LNCaP clone FGC (cell line): ENCODE results near the gene PPP3CB.
"Not testable (repeated sequence)": the region's sequence is repeated elsewhere in the genome, so short reads cannot be mapped to it uniquely, and the experiment has no call there.

Source experiments
- DNase-seq: peaks from one replicate; pipeline ENCODE4 v3.0.0-alpha.2; 2011; ENCODE audit warnings: low read depth
- H3K4me3 ChIP-seq: 2 replicates; pipeline ENCODE4 v1.5.1; 2011; ENCODE audit warnings: mild to moderate bottlenecking, low read depth, low read length, control low read depth
- TF ChIP-seq, protein P1 (sequence below): IDR thresholded peaks from 2 replicates; pipeline ENCODE4 v1.5.1; 2012; ENCODE audit warnings: mild to moderate bottlenecking; ENCODE audit not compliant: control insufficient read depth, insufficient read depth; ENCODE audit errors: extremely low read depth

The PPP3CB gene

DNA sequence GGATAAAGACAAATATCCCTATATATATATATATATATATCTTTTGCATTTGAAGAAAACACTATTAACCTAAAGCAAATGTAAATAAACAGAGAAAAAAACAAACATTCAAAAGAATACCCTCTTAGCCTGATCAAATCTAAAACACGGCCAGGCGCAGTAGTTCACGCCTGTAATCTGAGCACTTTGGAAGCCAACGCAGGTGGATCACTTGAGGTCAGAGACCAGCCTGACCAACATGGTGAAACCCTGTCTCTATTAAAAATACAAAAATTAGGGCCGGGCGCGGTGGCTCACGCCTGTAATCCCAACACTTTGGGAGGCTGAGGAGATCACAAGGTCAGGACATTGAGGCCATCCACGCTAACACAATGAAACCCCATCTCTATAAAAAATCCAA, 91.1 kb downstream of the PPP3CB start:
- DNase-seq = no peak
- TF ChIP-seq, protein P1, sequence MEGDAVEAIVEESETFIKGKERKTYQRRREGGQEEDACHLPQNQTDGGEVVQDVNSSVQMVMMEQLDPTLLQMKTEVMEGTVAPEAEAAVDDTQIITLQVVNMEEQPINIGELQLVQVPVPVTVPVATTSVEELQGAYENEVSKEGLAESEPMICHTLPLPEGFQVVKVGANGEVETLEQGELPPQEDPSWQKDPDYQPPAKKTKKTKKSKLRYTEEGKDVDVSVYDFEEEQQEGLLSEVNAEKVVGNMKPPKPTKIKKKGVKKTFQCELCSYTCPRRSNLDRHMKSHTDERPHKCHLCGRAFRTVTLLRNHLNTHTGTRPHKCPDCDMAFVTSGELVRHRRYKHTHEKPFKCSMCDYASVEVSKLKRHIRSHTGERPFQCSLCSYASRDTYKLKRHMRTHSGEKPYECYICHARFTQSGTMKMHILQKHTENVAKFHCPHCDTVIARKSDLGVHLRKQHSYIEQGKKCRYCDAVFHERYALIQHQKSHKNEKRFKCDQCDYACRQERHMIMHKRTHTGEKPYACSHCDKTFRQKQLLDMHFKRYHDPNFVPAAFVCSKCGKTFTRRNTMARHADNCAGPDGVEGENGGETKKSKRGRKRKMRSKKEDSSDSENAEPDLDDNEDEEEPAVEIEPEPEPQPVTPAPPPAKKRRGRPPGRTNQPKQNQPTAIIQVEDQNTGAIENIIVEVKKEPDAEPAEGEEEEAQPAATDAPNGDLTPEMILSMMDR = no peak
- H3K4me3 ChIP-seq = no peak overlapping the region

DNA sequence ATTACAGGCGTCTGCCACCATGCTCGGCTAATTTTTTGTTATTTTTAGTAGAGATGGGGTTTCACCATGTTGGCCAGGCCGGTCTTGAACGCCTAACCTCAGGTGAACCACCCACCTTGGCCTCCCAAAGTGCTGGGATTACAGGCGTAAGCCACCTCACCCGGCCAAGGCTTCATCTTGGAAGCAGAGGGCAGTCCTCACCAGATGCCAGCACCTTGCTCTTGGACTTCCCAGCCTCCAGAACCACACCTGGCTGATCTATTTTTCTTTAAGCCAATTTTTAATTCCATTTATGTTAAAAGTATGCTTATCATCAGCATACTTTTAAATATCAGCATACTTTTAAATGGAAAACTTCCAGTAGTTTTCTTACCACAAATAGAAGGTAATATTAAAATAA, 94.2 kb downstream of the PPP3CB start:
- no peak for DNase-seq
- no peak overlapping the region for H3K4me3 ChIP-seq
- TF ChIP-seq, protein P1 = no peak

DNA sequence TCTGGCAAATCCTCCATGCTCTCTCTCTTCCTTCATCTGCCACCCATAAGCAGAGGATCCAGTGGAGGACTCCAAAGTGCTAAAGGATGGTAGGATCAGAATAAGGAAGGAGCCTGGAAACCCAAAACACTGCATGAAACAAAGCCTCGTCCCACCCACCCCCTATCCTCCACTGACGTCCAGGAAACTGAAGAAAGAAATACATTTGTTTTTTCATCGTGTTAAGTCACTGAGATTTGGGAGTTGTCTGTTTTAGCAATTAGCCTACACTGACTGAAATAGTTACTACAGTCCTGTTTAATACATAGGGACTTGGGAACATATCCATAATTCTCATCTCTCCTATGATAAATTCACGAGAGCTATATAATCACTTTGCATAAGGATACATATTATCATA, 96.8 kb downstream of the PPP3CB start:
- H3K4me3 ChIP-seq = no peak overlapping the region
- DNase-seq = no peak
- TF ChIP-seq, protein P1 = no peak

DNA sequence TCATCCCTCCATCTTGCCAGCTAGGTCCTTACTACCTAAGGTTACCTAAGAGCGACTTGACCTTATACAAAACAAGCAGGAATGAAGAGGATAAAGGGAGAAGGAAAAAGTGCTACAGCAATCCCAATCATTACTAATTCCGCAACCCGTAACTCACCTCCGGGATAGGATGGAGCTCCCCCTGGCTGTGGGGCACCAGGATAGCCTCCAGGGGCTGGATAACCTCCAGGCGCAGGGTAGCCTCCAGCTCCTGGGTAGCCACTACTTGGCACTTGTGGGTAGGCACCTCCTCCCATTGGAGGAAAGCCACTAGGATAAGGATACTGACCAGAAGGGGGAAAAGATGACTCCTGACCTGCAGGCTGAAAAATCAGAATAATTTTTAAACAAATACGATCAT, 97.8 kb downstream of the PPP3CB start:
- TF ChIP-seq, protein P1 = no peak
- H3K4me3 ChIP-seq = no peak overlapping the region
- no peak for DNase-seq

DNA sequence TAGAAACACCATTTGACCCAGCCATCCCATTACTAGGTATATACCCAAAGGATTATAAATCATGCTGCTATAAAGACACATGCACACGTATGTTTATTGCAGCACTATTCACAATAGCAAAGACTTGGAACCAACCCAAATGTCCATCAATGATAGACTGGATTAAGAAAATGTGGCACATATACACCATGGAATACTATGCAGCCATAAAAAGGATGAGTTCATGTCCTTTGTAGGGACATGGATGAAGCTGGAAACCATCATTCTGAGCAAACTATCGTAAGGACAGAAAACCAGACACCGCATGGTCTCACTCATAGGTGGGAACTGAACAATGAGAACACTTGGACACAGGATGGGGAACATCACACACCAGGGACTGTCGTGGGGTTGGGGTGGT, 101.5 kb downstream of the PPP3CB start:
- not testable (repeated sequence) for H3K4me3 ChIP-seq, DNase-seq

DNA sequence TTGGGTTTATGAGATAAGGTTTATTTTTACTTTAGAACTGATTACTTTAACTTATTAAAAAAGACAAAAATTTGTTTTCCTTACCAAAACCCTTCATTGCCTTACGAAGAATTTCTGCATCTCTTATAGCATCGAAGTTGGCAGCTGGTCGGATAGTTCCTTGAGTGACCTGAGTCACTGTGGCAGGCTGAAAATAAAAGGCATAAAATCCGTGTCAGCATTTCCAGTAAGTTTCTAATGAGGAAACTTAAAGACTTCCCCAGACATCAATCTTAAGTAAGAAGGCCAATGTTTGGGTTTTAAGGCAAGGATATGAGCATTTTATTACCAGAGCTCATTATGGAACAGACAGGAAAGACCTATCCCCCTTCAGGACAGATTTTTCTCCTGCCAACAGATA, 107.6 kb downstream of the PPP3CB start:
- TF ChIP-seq, protein P1 = no peak
- no peak for DNase-seq
- no peak overlapping the region for H3K4me3 ChIP-seq

DNA sequence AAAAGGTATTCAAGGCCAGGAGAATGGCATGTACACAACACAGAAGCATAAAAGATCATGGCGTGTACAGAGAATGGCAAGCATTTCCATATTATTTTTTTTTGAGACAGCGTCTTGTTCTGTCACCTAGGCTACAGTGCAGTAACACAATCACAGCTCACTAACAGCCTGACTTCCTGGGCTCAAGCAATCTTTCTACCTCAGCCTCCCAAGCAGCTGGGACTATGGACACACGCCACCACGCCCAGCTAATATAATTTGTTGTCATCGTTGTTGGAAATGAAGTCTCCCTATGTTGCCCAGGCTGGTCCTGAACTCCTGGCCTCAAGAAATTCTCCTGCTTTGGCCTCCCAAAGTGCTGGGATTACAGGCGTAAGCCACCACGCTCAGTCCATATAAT, 109.2 kb downstream of the PPP3CB start:
- TF ChIP-seq, protein P1 = no peak
- DNase-seq = no peak

More for the DNA sequence above, 109.2 kb downstream of the PPP3CB start:
- no peak overlapping the region for H3K4me3 ChIP-seq
